ENCODE measurements around the gene UCN. TPM values are rescaled to one million over a fixed set of nuclear protein-coding genes. Genes with fewer than 3 reads are reported as not detected.

UCN gene
- polyA plus RNA-seq, 1 donor from 2014 or later: 9.0 TPM

DNA sequence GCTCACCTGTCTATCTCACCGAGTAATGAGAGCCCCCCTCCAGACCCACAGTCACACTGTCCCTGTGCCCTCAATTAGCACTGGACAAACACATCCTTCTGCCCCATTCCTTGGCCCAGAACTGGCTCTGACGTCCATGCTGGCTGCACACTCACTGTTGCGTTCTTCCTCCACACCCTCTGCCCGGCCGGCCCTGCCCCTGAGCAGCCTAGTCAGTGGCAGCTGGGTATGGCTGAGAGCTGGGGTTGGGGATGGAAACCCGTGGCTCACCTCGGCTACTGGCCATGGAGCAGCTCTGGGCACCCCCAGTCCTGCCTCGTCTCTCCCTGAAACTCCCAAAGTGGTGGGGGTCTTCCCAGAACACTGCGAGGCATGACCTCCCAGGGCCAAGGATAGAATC, 6.5 kb upstream of the UCN start:
- H3F3A ChIP-seq (ENCODE audit: insufficient read depth, low read length, poor library complexity, severe bottlenecking): no peaks in the 10 kb centered on the region
- H3K36me3 ChIP-seq (ENCODE audit: insufficient read depth, low read length): no peaks in the 10 kb centered on the region
- no peak overlapping the region for H2AFZ ChIP-seq (ENCODE audit: low read depth, low read length)
- TF ChIP-seq POLR2AphosphoS5 (IDR thresholded peaks at IDR 0.05): no peak
- no peak for TF ChIP-seq EZH2 (IDR thresholded peaks at IDR 0.05; ENCODE audit: borderline replicate concordance, insufficient read depth, low read length, poor library complexity, severe bottlenecking)
- TF ChIP-seq, protein P1, sequence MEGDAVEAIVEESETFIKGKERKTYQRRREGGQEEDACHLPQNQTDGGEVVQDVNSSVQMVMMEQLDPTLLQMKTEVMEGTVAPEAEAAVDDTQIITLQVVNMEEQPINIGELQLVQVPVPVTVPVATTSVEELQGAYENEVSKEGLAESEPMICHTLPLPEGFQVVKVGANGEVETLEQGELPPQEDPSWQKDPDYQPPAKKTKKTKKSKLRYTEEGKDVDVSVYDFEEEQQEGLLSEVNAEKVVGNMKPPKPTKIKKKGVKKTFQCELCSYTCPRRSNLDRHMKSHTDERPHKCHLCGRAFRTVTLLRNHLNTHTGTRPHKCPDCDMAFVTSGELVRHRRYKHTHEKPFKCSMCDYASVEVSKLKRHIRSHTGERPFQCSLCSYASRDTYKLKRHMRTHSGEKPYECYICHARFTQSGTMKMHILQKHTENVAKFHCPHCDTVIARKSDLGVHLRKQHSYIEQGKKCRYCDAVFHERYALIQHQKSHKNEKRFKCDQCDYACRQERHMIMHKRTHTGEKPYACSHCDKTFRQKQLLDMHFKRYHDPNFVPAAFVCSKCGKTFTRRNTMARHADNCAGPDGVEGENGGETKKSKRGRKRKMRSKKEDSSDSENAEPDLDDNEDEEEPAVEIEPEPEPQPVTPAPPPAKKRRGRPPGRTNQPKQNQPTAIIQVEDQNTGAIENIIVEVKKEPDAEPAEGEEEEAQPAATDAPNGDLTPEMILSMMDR (IDR thresholded peaks at IDR 0.05; ENCODE audit: poor library complexity, severe bottlenecking): no peak
- TF ChIP-seq, protein P2, sequence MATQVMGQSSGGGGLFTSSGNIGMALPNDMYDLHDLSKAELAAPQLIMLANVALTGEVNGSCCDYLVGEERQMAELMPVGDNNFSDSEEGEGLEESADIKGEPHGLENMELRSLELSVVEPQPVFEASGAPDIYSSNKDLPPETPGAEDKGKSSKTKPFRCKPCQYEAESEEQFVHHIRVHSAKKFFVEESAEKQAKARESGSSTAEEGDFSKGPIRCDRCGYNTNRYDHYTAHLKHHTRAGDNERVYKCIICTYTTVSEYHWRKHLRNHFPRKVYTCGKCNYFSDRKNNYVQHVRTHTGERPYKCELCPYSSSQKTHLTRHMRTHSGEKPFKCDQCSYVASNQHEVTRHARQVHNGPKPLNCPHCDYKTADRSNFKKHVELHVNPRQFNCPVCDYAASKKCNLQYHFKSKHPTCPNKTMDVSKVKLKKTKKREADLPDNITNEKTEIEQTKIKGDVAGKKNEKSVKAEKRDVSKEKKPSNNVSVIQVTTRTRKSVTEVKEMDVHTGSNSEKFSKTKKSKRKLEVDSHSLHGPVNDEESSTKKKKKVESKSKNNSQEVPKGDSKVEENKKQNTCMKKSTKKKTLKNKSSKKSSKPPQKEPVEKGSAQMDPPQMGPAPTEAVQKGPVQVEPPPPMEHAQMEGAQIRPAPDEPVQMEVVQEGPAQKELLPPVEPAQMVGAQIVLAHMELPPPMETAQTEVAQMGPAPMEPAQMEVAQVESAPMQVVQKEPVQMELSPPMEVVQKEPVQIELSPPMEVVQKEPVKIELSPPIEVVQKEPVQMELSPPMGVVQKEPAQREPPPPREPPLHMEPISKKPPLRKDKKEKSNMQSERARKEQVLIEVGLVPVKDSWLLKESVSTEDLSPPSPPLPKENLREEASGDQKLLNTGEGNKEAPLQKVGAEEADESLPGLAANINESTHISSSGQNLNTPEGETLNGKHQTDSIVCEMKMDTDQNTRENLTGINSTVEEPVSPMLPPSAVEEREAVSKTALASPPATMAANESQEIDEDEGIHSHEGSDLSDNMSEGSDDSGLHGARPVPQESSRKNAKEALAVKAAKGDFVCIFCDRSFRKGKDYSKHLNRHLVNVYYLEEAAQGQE (IDR thresholded peaks at IDR 0.05; ENCODE audit: borderline replicate concordance): no peak
- no peak for TF ChIP-seq TAF1 (IDR thresholded peaks at IDR 0.05; ENCODE audit: low read depth)
- no peak for TF ChIP-seq EP300 (conservative IDR thresholded peaks at IDR 0.05; ENCODE audit: poor library complexity, severe bottlenecking)
- no peak for TF ChIP-seq MXI1 (conservative IDR thresholded peaks at IDR 0.05; ENCODE audit: poor library complexity, severe bottlenecking)
- TF ChIP-seq RAD21 (conservative IDR thresholded peaks at IDR 0.05): no peak
- no peak for TF ChIP-seq SMC3 (conservative IDR thresholded peaks at IDR 0.05; ENCODE audit: poor library complexity)
- no peaks in the 10 kb centered on the region for H3K27me3 ChIP-seq (ENCODE audit: insufficient read depth, low read depth, low read length)
- H3K27ac ChIP-seq (ENCODE audit: low read length): no peak overlapping the region
- H3K4me2 ChIP-seq (ENCODE audit: low read length): no peak overlapping the region
- H3K4me3 ChIP-seq (ENCODE audit: low read length): no peak overlapping the region
- H3K9me2 ChIP-seq (ENCODE audit: insufficient read depth, low read length): no peaks in the 10 kb centered on the region
- no peak overlapping the region for H3K9ac ChIP-seq (ENCODE audit: low read length)
- H4K20me1 ChIP-seq (ENCODE audit: insufficient read depth): no peaks in the 10 kb centered on the region
- H3K9me3 ChIP-seq (ENCODE audit: low read length): no peaks in the 10 kb centered on the region
- H3K79me2 ChIP-seq (replicated peaks; ENCODE audit: insufficient read depth, low read length): no peaks in the 10 kb centered on the region

DNA sequence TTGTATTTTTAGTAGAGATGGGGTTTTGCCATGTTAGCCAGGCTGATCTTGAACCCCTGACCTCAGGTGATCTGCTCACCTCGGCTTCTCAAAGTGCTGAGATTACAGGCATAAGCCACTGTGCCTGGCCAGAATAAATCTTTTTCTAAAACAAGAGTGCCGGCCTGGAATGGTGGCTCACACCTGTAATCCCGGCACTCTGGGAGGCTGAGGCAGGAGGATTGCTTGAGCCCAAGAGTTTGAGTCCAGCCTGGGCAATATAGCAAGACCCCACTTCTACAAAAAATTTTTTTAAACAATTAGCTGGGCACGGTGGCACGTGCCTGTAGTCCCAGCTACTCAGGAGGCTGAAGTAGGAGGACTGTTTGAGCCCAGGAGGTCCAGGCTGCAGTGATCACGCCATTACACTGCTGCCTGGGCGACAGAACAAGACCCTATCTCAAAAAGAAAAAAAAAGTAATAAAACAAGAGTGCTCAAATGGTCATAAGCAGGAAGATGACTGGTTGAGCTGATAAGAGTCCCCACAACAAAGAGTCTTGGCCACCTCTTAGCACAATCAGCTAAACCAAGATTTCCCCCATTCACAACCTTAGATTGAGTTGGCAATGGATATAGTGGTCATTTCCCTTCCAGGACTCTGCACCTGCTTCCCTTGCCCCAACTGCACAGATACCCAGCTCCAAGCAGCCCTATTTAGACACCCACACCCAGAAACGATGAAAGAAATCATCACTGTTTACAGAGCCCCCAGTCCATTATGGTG, 5.8 kb upstream of the UCN start:
- H3K9ac ChIP-seq (ENCODE audit: low read length): no peak overlapping the region
- no peak overlapping the region for H2AFZ ChIP-seq (ENCODE audit: low read depth, low read length)
- H3K4me2 ChIP-seq (ENCODE audit: low read length): no peak overlapping the region
- TF ChIP-seq MXI1 (conservative IDR thresholded peaks at IDR 0.05; ENCODE audit: poor library complexity, severe bottlenecking) (no peak), EZH2 (IDR thresholded peaks at IDR 0.05; ENCODE audit: borderline replicate concordance, insufficient read depth, low read length, poor library complexity, severe bottlenecking) (no peak), TAF1 (IDR thresholded peaks at IDR 0.05; ENCODE audit: low read depth) (no peak), EP300 (conservative IDR thresholded peaks at IDR 0.05; ENCODE audit: poor library complexity, severe bottlenecking) (no peak), RAD21 (conservative IDR thresholded peaks at IDR 0.05) (no peak), POLR2AphosphoS5 (IDR thresholded peaks at IDR 0.05) (no peak), SMC3 (conservative IDR thresholded peaks at IDR 0.05; ENCODE audit: poor library complexity) (no peak)
- TF ChIP-seq, protein P1 (IDR thresholded peaks at IDR 0.05; ENCODE audit: poor library complexity, severe bottlenecking): no peak
- TF ChIP-seq, protein P2 (IDR thresholded peaks at IDR 0.05; ENCODE audit: borderline replicate concordance): no peak
- H3F3A ChIP-seq (ENCODE audit: insufficient read depth, low read length, poor library complexity, severe bottlenecking): no peaks in the 10 kb centered on the region
- no peaks in the 10 kb centered on the region for H4K20me1 ChIP-seq (ENCODE audit: insufficient read depth)
- no peaks in the 10 kb centered on the region for H3K36me3 ChIP-seq (ENCODE audit: insufficient read depth, low read length)
- H3K9me3 ChIP-seq (ENCODE audit: low read length): no peaks in the 10 kb centered on the region
- no peaks in the 10 kb centered on the region for H3K79me2 ChIP-seq (replicated peaks; ENCODE audit: insufficient read depth, low read length)
- H3K27me3 ChIP-seq (ENCODE audit: insufficient read depth, low read depth, low read length): no peaks in the 10 kb centered on the region
- H3K9me2 ChIP-seq (ENCODE audit: insufficient read depth, low read length): no peaks in the 10 kb centered on the region
- no peak overlapping the region for H3K27ac ChIP-seq (ENCODE audit: low read length)
- no peak overlapping the region for H3K4me3 ChIP-seq (ENCODE audit: low read length)
